ENCODE data around the gene SLC8A2.
"Not testable (repeated sequence)": the region's sequence is repeated elsewhere in the genome, so short reads cannot be mapped to it uniquely, and the experiment has no call there.

Gene SLC8A2

GRCh38 chr19:47407417-47407774 is 64.3 kb downstream of the SLC8A2 start:
- no peak for DNase-seq

GRCh38 chr19:47406711-47407416 is 64.8 kb downstream of the SLC8A2 start:
- no peak for DNase-seq

- DNase-seq, result no peak
Observed at GRCh38 chr19:47405854-47406417, 65.8 kb downstream of the SLC8A2 start.

DNA sequence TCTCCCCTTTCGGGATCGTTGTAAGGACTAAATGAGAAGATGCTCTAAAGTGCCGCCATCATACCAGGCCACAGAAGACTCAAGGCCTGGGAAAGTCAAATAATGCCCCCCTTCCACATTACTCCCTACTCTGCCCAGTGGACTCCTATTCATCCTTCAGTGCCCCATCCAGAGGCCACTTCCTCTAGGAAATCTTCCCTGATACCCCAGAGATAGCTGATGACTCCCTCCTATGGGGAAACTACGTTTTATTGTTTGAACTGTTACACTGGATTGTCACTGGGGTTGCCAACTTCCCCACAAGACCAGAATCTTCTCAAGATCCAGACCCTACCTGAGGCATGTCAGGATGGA is 66.5 kb downstream of the SLC8A2 start:
- DNase-seq, result no peak

- no peak for DNase-seq
Observed at GRCh38 chr19:47404334-47405196, 67.1 kb downstream of the SLC8A2 start.

- DNase-seq, result no peak
Observed at GRCh38 chr19:47402504-47402903, 69.2 kb downstream of the SLC8A2 start.

DNA sequence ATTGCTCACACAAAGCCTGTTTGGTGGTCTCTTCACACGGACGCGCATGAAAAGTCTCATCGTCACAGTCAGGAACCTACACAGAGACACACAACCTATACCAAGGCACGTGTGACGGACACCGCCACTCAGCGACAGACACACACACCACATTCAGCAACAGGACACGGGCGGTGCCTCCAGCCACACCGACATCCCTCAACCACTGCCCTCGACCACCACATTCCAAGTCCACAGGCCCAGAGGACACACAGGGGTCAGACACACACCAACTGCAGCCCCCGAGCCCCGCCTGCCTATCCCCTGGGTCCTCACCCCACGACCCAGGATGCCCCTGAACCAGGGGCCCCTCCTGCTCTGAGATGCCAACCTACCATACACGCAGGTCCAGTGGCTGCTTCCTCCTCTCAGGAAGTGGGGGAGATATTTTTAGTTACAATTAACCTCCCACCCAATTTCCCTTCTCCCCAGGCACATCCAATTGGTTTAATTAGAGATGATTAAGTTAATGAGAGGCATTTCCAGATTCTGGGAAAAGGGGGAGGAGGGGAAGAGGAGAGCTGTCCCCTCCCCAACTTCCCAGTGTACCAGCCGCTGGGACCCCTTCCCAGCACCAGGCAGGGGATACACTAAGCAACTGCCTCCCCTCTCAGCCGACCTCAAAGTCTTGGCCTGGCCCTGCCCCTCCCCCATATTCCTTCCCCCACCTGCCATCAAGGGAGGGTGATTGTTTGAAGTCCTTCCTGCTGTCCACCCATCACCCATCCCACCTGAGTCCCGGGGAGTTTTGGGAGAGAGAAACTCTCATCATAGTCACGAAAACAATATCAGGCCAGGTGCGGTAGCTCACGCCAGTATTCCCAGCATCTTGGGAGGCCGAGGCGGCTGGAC is 72.7 kb downstream of the SLC8A2 start:
- no peak for DNase-seq

DNA sequence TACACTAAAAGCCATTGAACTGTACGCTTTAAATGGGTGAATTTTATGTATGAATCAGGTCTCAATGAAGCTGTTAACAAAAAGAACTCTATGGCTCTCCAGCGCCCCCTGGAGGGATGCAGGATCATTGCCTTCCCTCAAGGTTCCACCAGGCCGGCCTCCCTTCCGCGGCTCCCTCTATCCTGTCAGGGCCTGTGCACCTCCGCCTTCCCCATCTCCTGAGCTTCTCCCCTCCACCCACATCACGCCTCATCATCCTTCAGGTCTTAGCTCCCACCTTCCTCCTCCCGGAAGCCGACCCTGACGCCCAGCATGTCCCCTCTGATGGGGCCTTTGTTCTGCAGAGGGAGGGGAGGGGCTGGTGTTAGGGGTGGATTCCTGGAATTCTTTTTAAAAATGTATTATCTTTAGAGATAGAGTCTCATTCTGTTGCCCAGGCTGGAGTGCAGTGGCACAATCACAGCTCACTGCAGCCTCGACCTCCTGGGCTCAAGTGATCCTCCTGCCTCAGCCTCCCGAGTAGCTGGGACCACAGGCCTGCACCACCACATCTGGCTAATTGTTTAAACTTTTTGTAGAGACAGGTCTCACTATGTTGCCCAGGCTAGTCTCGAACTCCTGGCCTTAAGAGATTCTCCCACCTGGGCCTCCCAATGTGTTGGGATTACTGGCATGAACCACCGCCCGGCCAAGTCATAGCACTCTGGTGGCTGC is 80.0 kb downstream of the SLC8A2 start:
- peak; percentile 37 for DNase-seq

DNA sequence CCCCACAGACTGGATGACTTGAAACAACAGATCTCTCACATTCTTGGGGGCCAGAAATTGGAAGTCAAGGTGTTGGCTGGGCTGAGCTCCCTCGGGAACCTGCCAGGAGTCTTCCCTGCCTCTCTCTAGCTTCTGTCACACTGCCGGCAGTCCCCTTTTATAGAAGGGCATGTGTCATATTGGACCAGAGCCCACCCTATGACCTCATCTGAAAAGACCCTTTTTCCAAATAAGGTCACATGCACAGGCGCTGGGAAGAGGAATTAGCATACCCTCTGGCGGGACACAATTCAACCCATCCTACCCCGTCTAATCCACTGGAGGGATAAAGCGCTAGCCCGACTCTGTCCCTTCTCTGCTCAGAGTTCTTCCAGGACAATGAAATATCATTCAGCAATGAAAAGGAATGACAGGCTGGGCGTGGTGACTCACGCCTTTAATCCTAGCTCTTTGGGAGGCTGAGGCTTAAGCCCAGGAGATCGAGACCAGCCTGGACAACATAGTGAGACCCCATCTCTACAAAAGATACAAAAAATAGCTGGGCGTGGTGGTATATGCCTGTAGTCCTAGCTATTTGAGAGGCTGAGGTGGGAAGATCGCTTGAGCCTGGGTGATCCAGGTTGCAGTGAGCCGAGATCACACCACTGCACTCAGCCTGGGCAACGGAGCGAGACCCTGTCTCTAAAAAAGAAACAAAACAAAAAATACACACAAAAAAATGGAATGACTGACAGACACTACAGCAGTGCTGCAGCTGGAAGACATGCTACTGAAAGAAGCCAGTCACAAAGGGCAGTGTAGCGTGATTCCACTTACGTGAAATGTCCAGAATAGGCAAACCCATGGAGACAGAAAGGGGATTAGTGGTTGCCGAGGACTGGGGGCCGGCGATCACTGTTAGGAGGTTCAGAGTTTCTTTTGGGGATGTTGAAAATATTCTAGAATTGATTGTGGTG is 80.9 kb downstream of the SLC8A2 start:
- no peak for DNase-seq

GRCh38 chr19:47389150-47389556 is 82.5 kb downstream of the SLC8A2 start:
- peak; percentile 84 for DNase-seq

DNA sequence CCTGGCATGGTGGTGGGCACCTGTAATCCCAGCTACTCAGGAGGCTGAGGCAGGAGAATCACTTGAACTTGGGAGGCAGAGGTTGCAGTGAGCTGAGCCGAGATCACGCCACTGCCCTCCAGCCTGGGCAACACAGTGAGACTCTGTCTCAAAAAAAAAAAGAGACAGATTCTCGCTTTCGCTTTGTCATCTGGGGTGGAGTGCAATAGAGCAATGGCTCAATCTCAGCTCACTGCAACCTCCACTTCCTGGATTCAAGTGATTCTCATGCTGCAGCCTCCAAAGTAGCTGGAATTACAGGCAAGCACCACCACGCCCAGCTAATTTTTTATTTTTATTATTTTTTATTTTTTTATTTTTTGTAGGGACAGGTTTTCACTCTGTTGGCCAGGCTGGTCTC is 83.0 kb downstream of the SLC8A2 start:
- not testable (repeated sequence) for DNase-seq

- not testable (repeated sequence) for DNase-seq
Observed at GRCh38 chr19:47387623-47388022, 84.1 kb downstream of the SLC8A2 start.

DNA sequence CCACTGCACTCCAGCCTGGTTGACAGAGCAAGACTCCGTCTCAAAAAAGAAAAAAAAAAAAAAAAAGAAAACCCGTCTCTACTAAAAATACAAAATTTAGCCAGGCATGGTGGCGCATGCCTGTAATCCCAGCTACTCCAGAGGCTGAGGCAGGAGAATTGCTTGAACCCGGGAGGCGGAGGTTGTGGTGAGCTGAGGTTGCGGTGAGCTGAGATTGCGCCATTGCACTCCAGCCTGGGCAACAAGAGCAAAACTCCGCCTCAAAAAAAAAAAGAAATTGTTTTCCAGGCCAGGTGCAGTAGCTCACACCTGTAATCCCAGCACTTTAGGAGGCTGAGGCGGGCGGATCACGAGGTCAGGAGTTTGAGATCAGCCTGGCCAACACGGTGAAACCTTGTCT is 85.1 kb downstream of the SLC8A2 start:
- DNase-seq, result not testable (repeated sequence)

DNA sequence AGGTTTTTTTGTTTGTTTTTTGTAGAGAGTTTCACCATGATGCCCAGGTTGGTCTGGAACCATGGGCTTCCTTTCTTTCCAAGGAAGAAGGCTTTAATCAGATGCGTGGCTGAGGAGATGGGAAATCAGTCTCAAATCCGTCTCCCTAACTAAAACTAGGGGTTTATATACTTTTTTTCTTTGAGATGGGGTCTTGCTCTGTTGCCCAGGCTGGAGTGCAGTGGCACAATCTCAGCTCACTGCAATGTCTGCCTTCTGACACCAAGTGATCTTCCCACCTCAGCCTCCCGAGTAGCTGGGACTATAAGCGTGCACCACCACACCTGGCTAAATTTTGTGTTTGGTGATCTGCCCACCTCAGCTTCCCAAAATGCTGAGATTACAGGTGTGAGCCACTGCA is 87.2 kb downstream of the SLC8A2 start:
- DNase-seq, result not testable (repeated sequence)

- DNase-seq, result not testable (repeated sequence)
Observed at GRCh38 chr19:47383890-47384289, 87.8 kb downstream of the SLC8A2 start.

GRCh38 chr19:47381653-47382279 is 89.9 kb downstream of the SLC8A2 start:
- DNase-seq, result no peak

DNA sequence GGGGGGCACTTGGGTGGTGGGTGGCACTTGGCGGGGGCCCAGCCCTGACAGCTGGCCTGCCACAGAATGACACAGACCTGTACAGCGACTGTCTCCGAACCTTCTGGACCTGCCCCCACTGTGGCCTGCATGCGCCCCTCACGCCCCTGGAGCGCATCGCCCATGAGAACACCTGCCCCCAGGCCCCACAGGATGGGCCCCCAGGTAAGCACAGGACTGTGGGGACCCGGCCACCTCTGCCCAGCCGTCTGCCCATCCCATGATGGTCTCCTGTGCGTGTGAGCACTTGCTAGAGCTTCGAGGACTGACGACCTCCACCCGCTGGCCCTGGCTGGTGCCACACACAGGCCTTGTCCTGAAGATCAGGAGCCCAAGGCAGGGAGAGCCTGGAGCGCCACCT is 90.6 kb downstream of the SLC8A2 start:
- no peak for DNase-seq

GRCh38 chr19:47380559-47380958 is 91.1 kb downstream of the SLC8A2 start:
- no peak for DNase-seq

DNA sequence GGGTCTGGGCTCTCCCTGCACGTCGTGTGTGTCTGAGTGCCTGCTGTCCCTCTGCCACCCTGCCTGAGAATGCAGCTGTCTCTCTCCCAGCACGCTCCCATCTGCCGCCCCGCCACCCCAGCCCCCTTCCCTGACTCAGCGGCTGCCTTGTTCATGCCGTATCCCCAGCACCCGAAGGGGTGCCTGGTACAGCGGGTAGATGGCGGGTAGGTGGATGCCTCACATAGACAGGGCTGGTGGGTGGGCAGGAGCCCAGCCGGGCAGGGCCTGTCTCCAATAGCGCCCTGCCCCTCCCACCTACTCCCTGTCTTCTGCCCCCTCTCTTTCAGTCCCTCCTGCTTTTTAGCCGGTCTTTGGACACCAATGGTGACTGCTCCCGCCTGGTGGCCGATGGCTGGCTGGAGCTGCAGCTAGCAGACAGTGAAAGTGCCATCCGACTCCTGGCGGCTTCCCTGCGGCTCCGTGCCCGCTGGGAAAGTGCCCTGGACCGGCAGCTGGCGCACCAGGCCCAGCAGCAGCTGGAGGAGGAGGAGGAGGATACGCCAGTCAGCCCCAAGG is 92.2 kb downstream of the SLC8A2 start:
- DNase-seq, result no peak

DNA sequence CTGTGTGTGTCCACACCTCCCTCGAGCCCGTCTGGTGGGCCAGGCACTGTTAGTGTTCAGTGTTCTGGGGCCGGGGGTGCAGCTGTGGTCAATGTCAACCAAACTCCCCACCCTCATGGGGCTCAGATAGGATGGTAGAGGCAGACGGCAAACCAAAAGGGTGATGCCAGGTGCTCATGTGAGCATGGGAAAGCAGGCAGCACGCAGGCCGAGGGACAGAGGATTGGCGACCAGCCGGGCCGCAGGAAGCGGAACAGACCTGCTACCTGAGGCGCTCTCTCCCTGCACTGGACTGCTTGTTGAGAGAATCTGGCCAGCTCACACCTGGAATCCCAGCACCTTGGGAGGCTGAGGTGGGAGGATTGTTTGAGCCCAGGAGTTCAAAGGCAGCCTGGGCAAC is 93.4 kb downstream of the SLC8A2 start:
- DNase-seq, result no peak
